H1 (cell line): ENCODE data around the gene EBF3. TPM values are rescaled to one million over a fixed set of nuclear protein-coding genes. Genes with fewer than 3 reads are reported as not detected.

Experiments
- CTCF ChIA-PET: fragments of 300-600 bp; sonication (Branson Sonifier 250); formaldehyde crosslinking; loops from one replicate; lab custom pipeline; 2021; ENCODE audit not compliant: partially characterized antibody; lab: Charles Lee
- POLR2A ChIA-PET: fragments of 300-600 bp; sonication (Branson Sonifier 250); formaldehyde crosslinking; loops from one replicate; lab custom pipeline; 2021; ENCODE audit warnings: inconsistent platforms; ENCODE audit not compliant: partially characterized antibody; lab: Charles Lee
- DNase-seq, 2 experiments: peaks; one replicate each; pipeline versions ENCODE4 v3.0.0 to v3.0.0-alpha.2; 2010 to 2022; ENCODE audit warnings: low spot score in 2 of 2, low read depth in 1 of 2, mixed read lengths in 1 of 2
- FAIRE-seq: peaks from 2 replicates; lab custom pipeline; 2011; peaks lifted over from hg19 to GRCh38; lab: Jason Lieb, UNC
- H2AFZ ChIP-seq: 2 replicates; pipeline ENCODE4 v1.8.1; 2012; ENCODE audit warnings: low read length, inconsistent platforms
- H2AK5ac ChIP-seq: 2 replicates; pipeline ENCODE4 v1.6.1; 2013; ENCODE audit warnings: low read depth, low read length
- H2BK120ac ChIP-seq: replicated peaks from 2 replicates; pipeline ENCODE3; 2013; ENCODE audit warnings: low read depth, low read length, inconsistent platforms
- H2BK12ac ChIP-seq: 2 replicates; pipeline ENCODE4 v1.6.1; 2013; ENCODE audit warnings: low read depth, low read length
- H2BK15ac ChIP-seq: 2 replicates; pipeline ENCODE4 v1.6.1; 2013; ENCODE audit warnings: low read length
- H2BK20ac ChIP-seq: 2 replicates; pipeline ENCODE4 v1.6.1; 2013; ENCODE audit warnings: low read length
- H2BK5ac ChIP-seq: 2 replicates; pipeline ENCODE4 v1.6.1; 2013; ENCODE audit warnings: low read depth, low read length
- H3K14ac ChIP-seq: 2 replicates; pipeline ENCODE4 v1.6.1; 2013; ENCODE audit warnings: inconsistent platforms; ENCODE audit not compliant: insufficient read length
- H3K18ac ChIP-seq: 2 replicates; pipeline ENCODE4 v1.6.1; 2013; ENCODE audit warnings: low read length; ENCODE audit errors: extremely low read depth
- H3K23ac ChIP-seq: 2 replicates; pipeline ENCODE4 v1.6.1; 2013; ENCODE audit warnings: inconsistent platforms; ENCODE audit not compliant: insufficient read length
- H3K23me2 ChIP-seq: 2 replicates; pipeline ENCODE4 v1.6.1; 2013; ENCODE audit warnings: low read depth, low read length
- H3K27ac ChIP-seq: 2 replicates; pipeline ENCODE4 v1.6.1; 2011; ENCODE audit warnings: low read depth, low read length, inconsistent platforms
- H3K27me3 ChIP-seq, 4 experiments: replicated peaks in 1 of 4; 1 replicate in 1 of 4; 2 replicates in 3 of 4; pipeline versions ENCODE4 v1.6.1 to v1.8.1; 2011 to 2013; ENCODE audit warnings: low read length in 3 of 4, mild to moderate bottlenecking in 3 of 4, inconsistent platforms in 2 of 4, mixed read lengths in 2 of 4, moderate library complexity in 1 of 4; ENCODE audit not compliant: control insufficient read depth in 3 of 4, insufficient read depth in 3 of 4; ENCODE audit errors: extremely low read depth in 1 of 4
- H3K36me3 ChIP-seq, 4 experiments: 2 replicates each; pipeline versions ENCODE4 v1.6.1 to v1.8.1; 2011 to 2013; ENCODE audit warnings: mild to moderate bottlenecking in 4 of 4, low read length in 3 of 4, moderate library complexity in 2 of 4, control low read depth in 1 of 4, inconsistent platforms in 1 of 4; ENCODE audit not compliant: insufficient read depth in 4 of 4, control insufficient read depth in 2 of 4
- H3K4ac ChIP-seq: replicated peaks from 2 replicates; pipeline ENCODE3; 2013; ENCODE audit warnings: low read length, low read depth, mixed read lengths, inconsistent platforms; ENCODE audit not compliant: insufficient read length
- H3K4me1 ChIP-seq, 4 experiments: replicated peaks in 1 of 4; 1 replicate in 1 of 4; 2 replicates in 3 of 4; pipeline versions ENCODE4 v1.6.1 to v1.8.1; 2011 to 2013; ENCODE audit warnings: low read length in 3 of 4, inconsistent platforms in 2 of 4, mixed read lengths in 1 of 4; ENCODE audit not compliant: insufficient read depth in 4 of 4, control insufficient read depth in 3 of 4
- H3K4me2 ChIP-seq, 2 experiments: 2 replicates each; pipeline versions ENCODE4 v1.6.1 to v1.8.1; 2011 to 2013; ENCODE audit warnings: low read depth in 2 of 2, low read length in 2 of 2, control low read depth in 1 of 2, inconsistent platforms in 1 of 2, mild to moderate bottlenecking in 1 of 2; ENCODE audit not compliant: insufficient read depth in 1 of 2
- H3K4me3 ChIP-seq, 4 experiments: fragments of 200-600, 300-600 bp in 1 of 4; sonication (generic), shearing (Covaris generic), sonication (Bioruptor Twin) in 1 of 4; 2 replicates each; pipeline versions ENCODE4 v1.5.1 to v1.8.1; 2011 to 2016; ENCODE audit warnings: low read length in 4 of 4, low read depth in 3 of 4, control low read depth in 2 of 4, inconsistent platforms in 2 of 4, mild to moderate bottlenecking in 2 of 4, mixed read lengths in 1 of 4, moderate library complexity in 1 of 4; ENCODE audit not compliant: insufficient read depth in 2 of 4; ENCODE audit errors: extremely low read depth in 1 of 4
- H3K56ac ChIP-seq: replicated peaks from 2 replicates; pipeline ENCODE3; 2013; ENCODE audit warnings: low read depth, mild to moderate bottlenecking, mixed read lengths, low read length, inconsistent platforms; ENCODE audit not compliant: insufficient read length
- H3K79me1 ChIP-seq: 2 replicates; pipeline ENCODE4 v1.6.1; 2013; ENCODE audit warnings: low read depth, low read length, control low read depth
- H3K79me2 ChIP-seq, 2 experiments: 2 replicates each; pipeline versions ENCODE4 v1.6.1 to v1.8.1; 2012 to 2013; ENCODE audit warnings: low read length in 2 of 2, mild to moderate bottlenecking in 2 of 2, inconsistent platforms in 1 of 2; ENCODE audit not compliant: insufficient read depth in 2 of 2, control insufficient read depth in 1 of 2
- H3K9ac ChIP-seq, 4 experiments: replicated peaks in 1 of 4; 1 replicate in 1 of 4; 2 replicates in 3 of 4; pipeline versions ENCODE4 v1.6.1 to v1.8.1; 2011 to 2013; ENCODE audit warnings: low read depth in 3 of 4, low read length in 3 of 4, control low read depth in 2 of 4, mild to moderate bottlenecking in 2 of 4, moderate library complexity in 2 of 4, inconsistent platforms in 1 of 4; ENCODE audit errors: extremely low read depth in 1 of 4
- H3K9me3 ChIP-seq, 2 experiments: 2 replicates each; pipeline versions ENCODE4 v1.6.1 to v1.8.1; 2012 to 2013; ENCODE audit warnings: mild to moderate bottlenecking in 2 of 2, moderate library complexity in 2 of 2, control low read depth in 1 of 2, inconsistent platforms in 1 of 2, low read depth in 1 of 2, low read length in 1 of 2, mixed read lengths in 1 of 2; ENCODE audit not compliant: insufficient read depth in 2 of 2
- H4K20me1 ChIP-seq, 2 experiments: replicated peaks in 1 of 2; 2 replicates each; pipeline versions ENCODE3 to v1.8.1; 2011 to 2013; ENCODE audit warnings: inconsistent platforms in 2 of 2, low read length in 2 of 2, mild to moderate bottlenecking in 1 of 2; ENCODE audit not compliant: insufficient read depth in 2 of 2, control insufficient read depth in 1 of 2
- H4K5ac ChIP-seq: 2 replicates; pipeline ENCODE4 v1.6.1; 2013; ENCODE audit warnings: low read length, low read depth, mixed read lengths, inconsistent platforms; ENCODE audit not compliant: insufficient read length
- H4K8ac ChIP-seq: 2 replicates; pipeline ENCODE4 v1.8.0; 2013; ENCODE audit warnings: mild to moderate bottlenecking, moderate library complexity, low read length, inconsistent platforms; ENCODE audit not compliant: insufficient read depth; ENCODE audit errors: extremely low read depth
- H4K91ac ChIP-seq: replicated peaks from 2 replicates; pipeline ENCODE3; 2013; ENCODE audit warnings: low read length, mixed read lengths, inconsistent platforms; ENCODE audit not compliant: insufficient read length
- CTBP2 ChIP-seq: IDR thresholded peaks from 2 replicates; pipeline ENCODE4 v1.7.0; 2011; ENCODE audit warnings: borderline replicate concordance, mild to moderate bottlenecking, moderate library complexity, mixed read lengths, low read length; ENCODE audit not compliant: insufficient read depth, insufficient read length
- EGR1 ChIP-seq: IDR thresholded peaks from 2 replicates; pipeline ENCODE4 v1.6.1; 2011; ENCODE audit warnings: low read depth, low read length, borderline replicate concordance
- GABPA ChIP-seq: IDR thresholded peaks from 2 replicates; pipeline ENCODE4 v1.6.1; 2011; ENCODE audit warnings: mild to moderate bottlenecking, low read length, moderate library complexity, borderline replicate concordance; ENCODE audit not compliant: insufficient read depth
- JUN ChIP-seq: IDR thresholded peaks from 2 replicates; pipeline ENCODE4 v1.6.1; 2011; ENCODE audit warnings: low read depth, mild to moderate bottlenecking, improper control_type of control experiment, low read length
- JUND ChIP-seq: IDR thresholded peaks from 2 replicates; pipeline ENCODE4 v1.6.1; 2011; ENCODE audit warnings: mild to moderate bottlenecking, improper control_type of control experiment, low read length
- KDM5A ChIP-seq: fragments of 200-600 bp; IDR thresholded peaks from 2 replicates; pipeline ENCODE4 v1.7.1; 2012; ENCODE audit warnings: mild to moderate bottlenecking, low read length, inconsistent platforms, mixed read lengths
- RAD21 ChIP-seq, 2 experiments: IDR thresholded peaks in 1 of 2; conservative IDR thresholded peaks in 1 of 2; 2 replicates each; pipeline ENCODE4 v1.6.1; 2011; ENCODE audit warnings: low read depth in 2 of 2, low read length in 2 of 2, improper control_type of control experiment in 1 of 2, inconsistent platforms in 1 of 2, mild to moderate bottlenecking in 1 of 2, moderate library complexity in 1 of 2
- WGBS, 2 experiments: shearing (Covaris generic) in 1 of 2; methylation state at CpG; one replicate each; pipeline versions ENCODE4 v1.1.6 to v1.1.7; 2013 to 2015; ENCODE audit warnings: low lambda C conversion rate in 2 of 2, mixed read lengths in 2 of 2, inconsistent platforms in 1 of 2, low coverage in 1 of 2, missing lambda C conversion rate in 1 of 2; ENCODE audit not compliant: insufficient replicate concordance in 2 of 2, insufficient coverage in 1 of 2, insufficient read length in 1 of 2; ENCODE audit errors: extremely low coverage in 1 of 2, missing lambda C conversion rate in 1 of 2; 5-methylcytosine and 5-hydroxymethylcytosine counted together
- polyA plus RNA-seq, 7 experiments: library from polyadenylated mRNA; depleted of rRNA in 3 of 7; stranded (reverse) in 5 of 7; unstranded in 2 of 7; fragments of >200 nt in 5 of 7; fragments of 200-250 nt in 2 of 7; gene quantifications; 1 replicate in 5 of 7; 2 replicates in 1 of 7; 4 replicates in 1 of 7; pipeline versions ENCODE4 v1.2.1 to v1.2.3, GENCODE V29; 2011 to 2013; ENCODE audit warnings: missing spikeins in 2 of 7, mixed read lengths in 2 of 7
- total RNA-seq: library from RNA; stranded (reverse); fragmentation: NEBNext Ultra II Directional; extraction: Animal tissue kit (Norgen Biotek cat#: 25700); gene quantifications from 2 replicates; pipeline ENCODE4 v1.2.1, GENCODE V29; 2021

EBF3 gene
- total and polyA plus RNA-seq, 2 of the 8 experiments (the other 6 are each of a cell fraction or from before 2014, with no cell fraction given), result 0.08 to 0.26 TPM

DNA sequence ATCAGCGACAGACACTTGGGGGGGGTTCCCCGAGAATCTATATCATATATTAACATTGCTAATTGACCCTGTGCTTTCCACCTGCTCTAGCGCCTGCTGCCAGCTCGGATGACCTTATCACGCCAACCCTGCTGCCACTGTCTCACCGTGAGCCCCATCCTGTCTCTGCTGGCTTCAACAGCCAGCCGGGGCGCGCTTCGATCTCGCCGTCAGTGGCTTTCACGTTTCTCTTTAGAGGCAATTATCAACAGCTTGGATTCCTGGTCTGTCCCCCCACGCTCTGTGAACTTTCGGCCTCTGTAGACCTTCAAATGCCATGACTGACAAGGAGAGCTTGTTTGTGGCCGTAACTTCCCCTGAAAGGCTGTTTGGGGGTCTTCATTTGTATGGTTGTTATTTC, 123.0 kb downstream of the EBF3 start:
- no peaks in the 10 kb centered on the region for H3K27me3 ChIP-seq
- H3K36me3 ChIP-seq, result no peaks in the 10 kb centered on the region
- no peak overlapping the region for H3K9ac ChIP-seq
- H3K4ac ChIP-seq, result no peak overlapping the region
- H3K9me3 ChIP-seq, result no peaks in the 10 kb centered on the region
- no peak overlapping the region for H2BK15ac ChIP-seq
- no peak overlapping the region for H3K56ac ChIP-seq
- no peak overlapping the region for H3K4me3 ChIP-seq
- no peak overlapping the region for H3K4me2 ChIP-seq
- ChIA-PET CTCF (interaction anchor here (0.6 to 2.2 kb wide), 4 partner anchors 12 to 960 kb away, joined by 3 to 9 read pairs (median 4); no protein-coding TSS in a partner anchor), POLR2A (no interaction called here)
- H4K8ac ChIP-seq, result no peak overlapping the region
- no peak overlapping the region for H2AFZ ChIP-seq
- no peaks in the 10 kb centered on the region for H3K23me2 ChIP-seq
- H3K4me1 ChIP-seq, result peaks cover 0 to under 1% (median 0%) of the 10 kb centered on the region in 4 experiments; a peak in 1 of 7 replicates
- 96% methylated on average over 16 of the region's 16 CpGs; no CpG with 5 or more reads in 1 of the 2 experiments for WGBS, 2 experiments
- H3K18ac ChIP-seq, result no peak overlapping the region
- no peaks in the 10 kb centered on the region for H3K79me2 ChIP-seq
- no peak overlapping the region for H2AK5ac ChIP-seq
- H2BK5ac ChIP-seq, result no peak overlapping the region
- no peak for DNase-seq
- H2BK20ac ChIP-seq, result no peak overlapping the region
- FAIRE-seq, result no peak
- no peak overlapping the region for H4K91ac ChIP-seq
- no peak overlapping the region for H4K5ac ChIP-seq
- H3K23ac ChIP-seq, result no peak overlapping the region
- H2BK120ac ChIP-seq, result no peak overlapping the region
- H3K14ac ChIP-seq, result no peak overlapping the region
- H3K79me1 ChIP-seq, result no peaks in the 10 kb centered on the region
- H2BK12ac ChIP-seq, result no peak overlapping the region
- H4K20me1 ChIP-seq, result no peaks in the 10 kb centered on the region
- no peak overlapping the region for H3K27ac ChIP-seq
- TF ChIP-seq GABPA, result no peak
- TF ChIP-seq RAD21 (IDR thresholded peaks at IDR 0.05 in 1 of 2, conservative IDR thresholded peaks at IDR 0.05 in 1 of 2; ENCODE audit: low read depth in 2 of 2, low read length in 2 of 2), result no peak
- no peak for TF ChIP-seq JUND
- no peak for TF ChIP-seq CTBP2
- TF ChIP-seq JUN, result no peak
- no peak for TF ChIP-seq EGR1
- TF ChIP-seq KDM5A, result no peak
